Epithelial cell of esophagus (primary cell): ENCODE data around the gene SREBF2.

Source experiments
- DNase-seq: peaks from one replicate; pipeline ENCODE4 v3.0.0; 2010; ENCODE audit warnings: low read depth
- H3K4me3 ChIP-seq: 2 replicates; pipeline ENCODE4 v1.5.1; 2011; ENCODE audit warnings: mild to moderate bottlenecking, low read length, control low read depth
- TF ChIP-seq, protein P1 (sequence below): IDR thresholded peaks from 2 replicates; pipeline ENCODE4 v1.5.1; 2011; ENCODE audit warnings: low read depth, mild to moderate bottlenecking, low read length, control low read depth, inconsistent platforms; ENCODE audit not compliant: insufficient read depth; ENCODE audit errors: missing control alignments

The SREBF2 gene

DNA sequence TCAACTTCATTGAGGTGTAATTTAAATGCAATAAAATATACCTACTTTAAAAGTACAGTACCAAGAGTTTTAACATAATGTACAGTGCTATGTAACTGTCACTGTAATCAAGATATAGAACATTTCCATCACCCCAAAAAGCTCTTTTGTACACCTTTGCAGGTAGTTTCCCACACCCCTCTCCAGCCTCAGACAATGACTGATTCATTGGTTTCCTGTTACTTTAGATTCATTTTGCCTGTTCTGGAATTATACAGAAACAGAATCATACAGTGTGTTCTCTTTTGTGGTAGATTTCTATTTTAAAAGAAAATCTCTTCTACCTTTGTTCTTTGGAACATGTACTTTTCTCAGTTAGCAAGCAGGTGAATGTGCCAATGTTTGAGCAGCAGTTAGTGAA lies 43.8 kb downstream of the SREBF2 start:
- no peak overlapping the region for H3K4me3 ChIP-seq
- TF ChIP-seq, protein P1, sequence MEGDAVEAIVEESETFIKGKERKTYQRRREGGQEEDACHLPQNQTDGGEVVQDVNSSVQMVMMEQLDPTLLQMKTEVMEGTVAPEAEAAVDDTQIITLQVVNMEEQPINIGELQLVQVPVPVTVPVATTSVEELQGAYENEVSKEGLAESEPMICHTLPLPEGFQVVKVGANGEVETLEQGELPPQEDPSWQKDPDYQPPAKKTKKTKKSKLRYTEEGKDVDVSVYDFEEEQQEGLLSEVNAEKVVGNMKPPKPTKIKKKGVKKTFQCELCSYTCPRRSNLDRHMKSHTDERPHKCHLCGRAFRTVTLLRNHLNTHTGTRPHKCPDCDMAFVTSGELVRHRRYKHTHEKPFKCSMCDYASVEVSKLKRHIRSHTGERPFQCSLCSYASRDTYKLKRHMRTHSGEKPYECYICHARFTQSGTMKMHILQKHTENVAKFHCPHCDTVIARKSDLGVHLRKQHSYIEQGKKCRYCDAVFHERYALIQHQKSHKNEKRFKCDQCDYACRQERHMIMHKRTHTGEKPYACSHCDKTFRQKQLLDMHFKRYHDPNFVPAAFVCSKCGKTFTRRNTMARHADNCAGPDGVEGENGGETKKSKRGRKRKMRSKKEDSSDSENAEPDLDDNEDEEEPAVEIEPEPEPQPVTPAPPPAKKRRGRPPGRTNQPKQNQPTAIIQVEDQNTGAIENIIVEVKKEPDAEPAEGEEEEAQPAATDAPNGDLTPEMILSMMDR = no peak
- no peak for DNase-seq

DNA sequence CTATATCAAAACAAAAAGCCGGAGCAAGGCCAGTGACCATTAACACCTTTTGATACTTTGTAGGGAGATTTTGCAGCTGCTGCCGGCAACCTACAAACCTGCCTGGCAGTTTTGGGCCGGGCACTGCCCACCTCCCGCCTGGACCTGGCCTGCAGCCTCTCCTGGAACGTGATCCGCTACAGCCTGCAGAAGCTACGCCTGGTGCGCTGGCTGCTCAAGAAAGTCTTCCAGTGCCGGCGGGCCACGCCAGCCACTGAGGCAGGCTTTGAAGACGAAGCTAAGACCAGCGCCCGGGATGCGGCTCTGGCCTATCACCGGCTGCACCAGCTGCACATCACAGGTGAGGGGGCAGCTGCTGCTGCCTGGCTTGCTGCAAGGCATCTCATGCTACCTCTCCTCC lies 47.7 kb downstream of the SREBF2 start:
- no peak for DNase-seq
- H3K4me3 ChIP-seq = no peak overlapping the region
- TF ChIP-seq, protein P1 = no peak

DNA sequence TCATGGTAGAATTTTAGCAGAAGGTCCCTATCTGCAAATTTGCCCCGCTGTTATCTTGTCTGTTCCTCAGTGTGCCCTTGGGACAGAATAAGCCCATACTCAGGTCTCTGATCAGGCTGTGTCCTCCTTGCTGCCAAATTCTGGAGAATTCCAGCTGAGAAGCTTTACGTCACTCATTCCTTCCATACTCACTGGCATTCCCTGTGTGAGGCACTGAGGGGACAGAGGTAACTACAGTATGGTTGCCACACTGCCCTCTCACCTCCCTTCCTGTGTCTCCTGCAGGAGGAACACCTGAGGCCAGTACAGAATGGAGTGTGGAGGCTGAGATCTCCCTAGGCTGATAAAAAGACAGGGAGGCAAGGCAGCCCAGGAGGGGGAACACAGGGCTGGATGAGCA lies 50.5 kb downstream of the SREBF2 start:
- H3K4me3 ChIP-seq = no peak overlapping the region
- TF ChIP-seq, protein P1 = no peak
- no peak for DNase-seq

DNA sequence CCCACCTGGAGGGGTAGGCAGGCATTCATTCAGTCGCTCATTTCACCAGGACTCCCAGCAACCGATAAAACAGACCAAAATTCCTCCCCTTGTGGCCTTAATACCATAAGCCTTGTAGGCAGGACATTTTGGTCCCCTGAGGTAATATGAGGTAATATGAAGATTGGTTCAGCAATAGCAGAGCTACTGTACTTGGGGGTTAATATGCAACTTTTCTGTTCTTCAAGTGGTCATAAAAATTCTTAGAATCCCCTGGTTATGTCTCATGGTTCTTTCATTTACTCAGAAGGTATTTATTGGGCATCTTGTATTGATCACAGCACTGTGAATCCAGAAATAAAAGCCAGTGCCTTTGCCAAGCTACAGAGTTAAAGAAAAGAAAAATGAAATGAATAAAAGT lies 52.2 kb downstream of the SREBF2 start:
- TF ChIP-seq, protein P1 = no peak
- no peak for DNase-seq

DNA sequence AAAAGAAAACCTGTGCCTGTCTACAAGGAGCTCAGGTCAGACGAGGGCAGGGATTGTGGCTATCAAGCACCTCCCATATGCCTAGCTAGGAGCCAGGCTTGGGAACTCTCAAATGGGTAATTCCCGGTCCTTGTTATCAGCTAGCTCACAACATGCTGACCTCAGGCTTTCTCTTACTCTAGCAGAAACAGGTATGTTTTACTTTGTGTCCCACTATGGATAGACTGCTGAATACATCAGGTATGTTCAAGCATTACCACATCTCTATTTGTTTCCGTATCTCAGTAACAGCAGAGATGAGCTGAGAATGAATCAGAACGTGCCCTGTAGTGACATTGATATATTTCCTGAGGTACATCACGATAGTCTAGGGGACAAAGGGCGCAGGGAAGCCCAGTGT lies 52.6 kb downstream of the SREBF2 start:
- no peak for DNase-seq
- H3K4me3 ChIP-seq = no peak overlapping the region
- TF ChIP-seq, protein P1 = no peak

More for the DNA sequence above, 52.2 kb downstream of the SREBF2 start:
- H3K4me3 ChIP-seq = no peak overlapping the region

DNA sequence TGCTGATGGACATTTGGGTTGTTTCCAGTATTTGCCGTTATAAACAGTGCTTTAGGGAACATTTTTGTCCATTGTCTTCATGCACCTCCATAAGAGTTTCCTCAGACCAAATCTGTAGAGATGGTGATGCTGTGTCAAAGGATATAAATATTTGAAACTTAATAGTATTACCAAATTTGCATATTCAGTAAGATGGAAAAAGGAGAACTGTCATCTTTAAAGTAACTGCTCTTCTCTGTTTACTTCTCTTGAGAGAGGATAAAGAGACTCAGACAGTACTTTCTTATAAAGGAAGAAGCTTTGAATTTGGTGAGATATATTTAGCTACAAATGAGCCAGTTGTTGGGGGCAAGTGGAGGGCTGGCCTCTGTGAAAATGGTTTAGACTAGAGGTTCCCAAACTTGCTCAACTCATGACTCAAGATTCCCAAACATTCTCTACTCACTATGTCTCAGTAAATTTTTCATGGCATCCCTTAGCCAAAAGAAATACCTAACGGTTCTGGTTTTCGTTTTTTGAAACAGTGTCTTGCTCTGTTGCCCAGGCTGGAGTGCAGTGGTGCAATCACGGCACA lies 55.8 kb downstream of the SREBF2 start:
- no peak for DNase-seq
- H3K4me3 ChIP-seq = no peak overlapping the region
- TF ChIP-seq, protein P1 = no peak

DNA sequence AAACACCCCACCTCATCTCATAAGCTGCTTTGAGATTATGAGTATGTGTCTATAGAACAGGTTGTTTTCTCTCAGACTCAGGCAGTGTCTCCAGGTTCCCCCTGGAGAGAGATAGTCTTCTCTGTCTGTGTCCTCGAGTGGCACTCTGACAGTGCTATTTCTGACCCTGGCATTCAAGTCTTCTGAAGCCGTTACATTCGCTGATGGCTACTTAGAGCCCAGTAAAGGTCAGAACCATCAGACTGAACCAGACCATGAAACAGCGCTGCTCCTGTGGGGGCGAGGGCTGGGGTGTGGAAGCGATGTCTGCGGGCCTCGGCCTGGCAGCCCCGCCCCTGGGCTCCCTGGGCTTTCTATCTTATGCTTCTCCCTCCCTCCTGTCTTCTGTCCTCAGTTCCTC lies 58.5 kb downstream of the SREBF2 start:
- no peak for DNase-seq
- no peak overlapping the region for H3K4me3 ChIP-seq
- TF ChIP-seq, protein P1 = no peak
